NCI-H82 (cell line): ENCODE measurements around the gene ANXA8.
A peak's percentile ranks its signal among the peaks of the same experiment; 100 is the strongest.

Experiments
- DNase-seq: peaks from one replicate; lab custom pipeline; 2025; lab: John Stamatoyannopoulos, UW

Gene ANXA8

DNA sequence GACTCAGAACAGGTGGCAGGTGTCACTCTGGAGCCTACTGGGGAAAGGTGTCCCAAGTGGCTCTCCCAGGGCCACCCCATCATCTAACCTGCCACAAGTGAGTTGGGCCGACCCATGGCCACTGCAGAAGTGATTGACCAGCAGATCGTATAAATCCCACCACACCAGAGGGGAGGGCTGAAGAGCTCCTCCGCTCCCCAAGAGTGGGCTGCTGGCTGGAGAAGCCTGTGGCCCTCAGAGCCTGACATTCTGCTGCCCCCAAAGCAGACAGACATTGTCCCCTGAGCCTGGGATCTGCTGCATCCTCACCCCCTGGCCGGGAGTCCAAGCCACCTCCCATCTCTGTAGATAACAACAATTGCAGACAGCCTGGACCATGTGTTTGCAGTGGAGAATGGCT lies 36.7 kb downstream of the ANXA8 start:
- DNase-seq, result no peak

DNA sequence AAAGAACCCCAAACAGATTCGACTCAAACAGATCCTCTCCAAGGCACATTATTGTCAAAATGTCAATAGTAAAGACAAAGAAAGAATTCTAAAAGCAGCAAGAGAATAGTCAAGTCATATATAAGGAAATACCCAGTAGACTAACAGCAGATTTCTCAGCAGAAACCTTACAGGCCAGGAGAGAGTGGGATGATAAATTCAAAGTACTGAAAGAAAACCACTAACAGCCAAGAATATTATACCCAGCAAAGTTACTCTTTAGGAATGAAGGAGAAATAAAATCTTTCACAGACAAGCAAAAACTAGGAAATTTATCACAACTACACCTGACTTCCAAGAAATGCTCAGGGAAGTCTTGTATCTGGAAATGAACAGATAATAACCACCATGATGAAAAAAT lies 38.2 kb downstream of the ANXA8 start:
- no peak for DNase-seq

DNA sequence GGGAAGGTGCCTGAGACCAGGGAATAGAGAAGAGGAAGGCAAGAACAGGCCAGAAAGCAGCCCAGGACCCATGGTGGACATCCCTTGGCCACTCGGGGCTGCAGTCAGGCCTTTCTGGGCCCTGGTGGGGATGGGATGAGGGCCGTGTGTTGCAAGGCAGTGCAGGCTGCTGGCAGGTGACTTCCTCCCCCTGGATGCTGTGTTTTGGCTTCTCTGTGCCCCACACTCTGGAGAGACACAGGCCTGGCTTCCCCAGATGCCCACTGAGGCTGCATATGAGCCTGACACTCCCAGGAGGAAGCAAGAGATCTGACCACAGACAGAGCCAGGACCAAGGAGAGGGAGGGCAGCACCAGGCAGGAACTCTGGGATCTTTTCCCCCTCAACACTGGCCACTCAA lies 39.9 kb downstream of the ANXA8 start:
- DNase-seq, result no peak

DNA sequence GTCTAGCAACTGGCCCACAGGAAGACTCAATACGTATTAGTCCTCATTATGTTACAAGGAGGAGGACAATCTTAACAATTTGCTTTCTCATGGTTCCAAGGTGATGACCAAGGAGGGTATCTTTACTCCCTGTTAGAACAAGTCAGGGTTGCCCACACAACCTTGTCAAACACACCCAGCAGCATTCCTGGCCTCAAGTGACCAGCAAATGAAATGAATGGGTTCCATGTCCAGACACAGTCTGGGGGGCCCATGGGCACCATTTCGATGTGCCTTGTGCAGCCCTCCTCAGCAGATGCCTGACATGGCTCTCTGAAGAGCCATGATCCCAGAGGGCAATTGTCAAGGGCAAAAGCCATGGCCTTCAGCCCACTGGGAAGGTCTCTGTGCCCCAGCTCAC lies 40.8 kb downstream of the ANXA8 start:
- no peak for DNase-seq

DNA sequence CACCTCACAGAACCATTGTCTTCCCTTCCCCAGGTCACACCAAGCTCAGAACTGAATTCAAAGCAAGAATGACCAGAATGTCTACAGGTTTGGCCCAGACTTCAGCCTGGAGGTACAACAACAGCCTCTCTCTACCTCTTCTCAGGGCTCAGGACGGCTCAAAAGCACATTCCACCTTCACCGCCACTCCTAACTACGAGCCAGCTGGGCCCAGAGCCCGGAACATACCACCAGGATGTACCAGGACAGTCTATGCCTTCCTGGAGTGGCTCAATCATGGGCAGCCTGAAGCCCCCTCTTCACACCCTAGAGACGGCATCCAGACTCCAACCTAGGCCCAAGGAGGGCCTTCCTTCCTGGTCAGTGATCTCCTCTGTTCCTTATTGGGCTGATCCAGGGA lies 41.6 kb downstream of the ANXA8 start:
- no peak for DNase-seq

DNA sequence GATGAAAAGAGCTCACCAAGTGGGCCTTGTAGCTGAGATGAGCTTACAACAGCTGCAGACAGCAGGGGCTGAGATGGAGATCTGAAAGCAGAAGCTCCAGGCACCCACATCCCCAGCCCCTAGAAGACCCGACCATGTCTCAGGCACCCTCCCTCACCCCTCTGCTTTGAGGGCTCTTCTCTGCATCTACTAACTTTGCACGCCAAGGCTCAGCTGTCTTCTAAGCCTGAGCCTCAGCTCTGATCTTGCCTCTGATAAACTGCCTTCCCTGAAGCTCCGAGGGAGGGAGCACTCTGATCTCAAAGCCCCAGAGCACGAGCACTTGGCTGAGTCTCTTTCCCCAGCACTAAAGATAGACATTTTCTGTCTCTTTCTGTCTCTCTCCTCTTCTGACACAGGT lies 42.0 kb downstream of the ANXA8 start:
- DNase-seq, result no peak

GRCh38 chr10:47440207-47440606 lies 43.7 kb downstream of the ANXA8 start:
- DNase-seq, result no peak

DNA sequence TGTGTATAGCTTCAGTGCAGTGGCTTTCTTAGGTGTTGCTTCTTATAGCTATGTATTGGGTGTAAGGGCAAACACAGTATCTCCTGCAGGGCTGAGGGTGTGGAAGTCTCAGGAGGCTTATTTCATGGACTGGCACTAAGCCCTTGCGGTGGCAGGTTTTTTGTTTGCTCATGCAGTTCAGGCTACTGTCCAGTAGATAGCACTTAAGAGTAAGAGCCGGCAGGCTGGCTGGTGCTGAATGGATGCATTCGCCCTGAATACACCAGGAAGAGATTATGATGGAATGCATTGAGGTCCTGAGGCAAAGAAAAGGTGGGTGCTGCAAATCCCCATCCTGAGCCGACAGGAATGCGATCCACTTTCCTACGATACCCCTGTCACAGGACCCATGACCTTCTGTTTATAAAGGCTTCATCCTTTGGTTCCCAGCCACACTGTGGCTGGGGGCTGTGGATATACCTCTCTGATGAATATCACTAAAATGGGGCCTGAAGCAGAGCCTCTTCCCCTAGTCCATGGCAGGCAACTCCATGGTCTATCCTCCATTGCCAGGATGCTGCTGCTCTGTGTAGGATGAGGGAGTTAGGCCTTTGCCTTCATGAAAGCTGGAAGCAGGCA lies 44.9 kb downstream of the ANXA8 start:
- DNase-seq, result peak; percentile 66

DNA sequence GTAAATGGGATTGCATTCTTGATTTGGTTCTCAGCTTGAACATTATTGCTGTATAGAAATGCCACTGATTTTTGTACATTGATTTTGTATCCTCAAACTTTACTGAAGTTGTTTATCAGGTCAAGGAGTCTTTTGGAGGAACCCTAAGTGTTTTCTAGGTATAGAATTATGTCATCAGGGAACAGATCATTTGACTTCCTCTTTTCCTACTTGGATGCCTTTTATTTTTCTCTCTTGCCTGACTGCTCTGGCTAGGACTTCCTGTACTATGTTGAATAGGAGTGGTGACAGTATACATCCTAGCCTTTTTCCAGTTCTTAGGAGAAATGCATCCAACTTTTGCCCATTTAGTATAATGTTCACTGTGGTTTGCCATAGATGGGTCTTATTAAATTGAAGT lies 48.8 kb downstream of the ANXA8 start:
- no peak for DNase-seq

DNA sequence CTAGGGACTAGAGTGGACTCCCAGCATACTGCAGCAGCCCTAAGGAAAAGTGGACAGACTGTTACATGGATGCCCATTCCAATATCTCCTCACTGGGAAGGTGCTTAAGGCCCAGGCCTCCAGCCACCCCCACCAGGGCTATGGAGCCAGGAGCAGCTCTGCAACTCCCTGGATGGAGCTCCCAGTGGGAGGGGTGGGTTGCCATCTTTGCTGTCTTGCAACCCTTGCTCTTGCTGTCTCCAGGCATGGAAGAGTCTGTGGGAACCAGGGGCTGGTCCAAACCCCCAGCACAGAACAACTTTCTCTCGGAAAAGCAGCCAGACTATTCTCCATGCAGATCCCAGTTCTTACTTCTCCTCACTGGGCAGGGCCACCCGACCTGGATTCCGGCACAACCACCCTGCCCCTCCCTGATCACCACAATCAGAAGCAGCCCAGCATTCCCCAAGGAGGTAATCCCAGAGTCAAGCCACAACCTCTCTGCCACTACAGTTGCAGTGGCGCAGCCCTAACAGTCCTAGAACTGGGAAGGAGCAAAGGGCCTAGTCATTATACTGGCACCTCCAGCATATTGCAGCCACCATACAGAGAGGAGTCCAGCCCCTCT lies 58.0 kb downstream of the ANXA8 start:
- no peak for DNase-seq

GRCh38 chr10:47424231-47424630 lies 59.7 kb downstream of the ANXA8 start:
- DNase-seq, result no peak

DNA sequence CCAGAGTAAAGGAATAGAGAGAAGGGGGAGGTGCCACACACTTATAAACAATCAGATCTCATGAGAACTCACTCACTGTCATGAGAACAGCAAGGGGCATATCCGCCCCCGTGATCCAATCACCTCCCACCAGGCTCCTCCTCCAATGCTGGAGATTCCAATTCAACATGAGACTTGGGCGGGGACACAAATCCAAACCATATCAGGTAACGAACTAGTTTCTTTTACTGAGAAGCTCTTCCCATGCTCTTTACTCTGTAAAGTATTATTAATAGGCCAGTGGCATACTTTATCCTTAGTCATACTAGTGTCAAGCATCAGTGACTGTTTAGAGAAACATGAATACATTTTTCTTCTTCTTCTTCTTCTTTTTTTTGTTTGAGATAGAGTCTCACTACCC lies 60.4 kb downstream of the ANXA8 start:
- DNase-seq, result no peak

- DNase-seq, result no peak
These were observed 62.6 kb downstream of the ANXA8 start for GRCh38 chr10:47421057-47421952.

GRCh38 chr10:47420305-47421056 lies 63.4 kb downstream of the ANXA8 start:
- no peak for DNase-seq

GRCh38 chr10:47419421-47419820 lies 64.5 kb downstream of the ANXA8 start:
- DNase-seq, result no peak

DNA sequence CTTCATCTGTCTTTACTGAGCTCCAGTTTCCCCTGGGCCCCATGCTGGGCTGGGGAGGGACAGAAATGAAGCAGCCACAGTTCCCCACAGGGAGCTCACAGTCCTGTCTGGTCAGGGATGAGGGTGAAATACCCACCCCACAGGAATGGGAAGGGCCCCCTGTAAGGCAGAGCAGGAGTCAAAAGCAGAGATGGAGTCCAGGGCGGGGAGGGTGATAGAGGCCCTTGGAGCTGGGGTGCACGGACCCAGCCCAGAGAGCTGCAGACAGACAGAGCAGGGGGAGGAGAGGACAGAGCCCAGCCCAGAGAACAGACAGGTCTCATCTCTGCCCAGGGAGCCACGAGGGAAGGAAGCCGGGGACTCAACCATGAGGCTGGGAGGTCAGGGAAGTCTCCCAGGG lies 64.9 kb downstream of the ANXA8 start:
- DNase-seq, result no peak

- DNase-seq, result no peak
These were observed 65.6 kb downstream of the ANXA8 start for GRCh38 chr10:47418321-47418720.
